NCI-H187 treated with DMSO at 0.1 percent for 48 hours (cell line): Measurements from ENCODE around the gene TSPAN32.
"Not testable (repeated sequence)": the region's sequence is repeated elsewhere in the genome, so short reads cannot be mapped to it uniquely, and the experiment has no call there.

Source experiments
- DNase-seq: peaks from one replicate; lab custom pipeline; 2025; lab: John Stamatoyannopoulos, UW

The TSPAN32 gene

GRCh38 chr11:2342981-2343380, 41.2 kb downstream of the TSPAN32 start:
- no peak for DNase-seq

DNA sequence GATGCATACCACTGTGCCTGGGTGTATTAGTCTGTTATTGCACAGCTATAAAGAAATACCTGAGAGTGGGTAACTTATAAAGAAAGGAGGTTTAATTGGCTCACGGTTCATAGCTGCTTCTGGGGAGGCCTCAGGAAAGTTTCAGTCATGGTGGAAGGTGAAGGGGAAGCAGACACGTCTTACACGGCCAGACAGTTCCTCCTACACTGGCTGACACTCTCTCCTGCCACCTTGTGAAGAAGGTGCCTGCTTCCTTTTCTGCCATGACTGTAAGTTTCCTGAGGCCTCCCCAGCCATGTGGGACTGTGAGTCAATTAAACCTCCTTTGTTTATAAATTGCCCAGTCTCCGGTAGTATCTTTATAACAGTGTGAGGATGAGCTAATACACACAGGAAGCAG, 41.7 kb downstream of the TSPAN32 start:
- no peak for DNase-seq

GRCh38 chr11:2345050-2345449, 43.2 kb downstream of the TSPAN32 start:
- no peak for DNase-seq

- no peak for DNase-seq
Observed at GRCh38 chr11:2346014-2346413, 44.2 kb downstream of the TSPAN32 start.

DNA sequence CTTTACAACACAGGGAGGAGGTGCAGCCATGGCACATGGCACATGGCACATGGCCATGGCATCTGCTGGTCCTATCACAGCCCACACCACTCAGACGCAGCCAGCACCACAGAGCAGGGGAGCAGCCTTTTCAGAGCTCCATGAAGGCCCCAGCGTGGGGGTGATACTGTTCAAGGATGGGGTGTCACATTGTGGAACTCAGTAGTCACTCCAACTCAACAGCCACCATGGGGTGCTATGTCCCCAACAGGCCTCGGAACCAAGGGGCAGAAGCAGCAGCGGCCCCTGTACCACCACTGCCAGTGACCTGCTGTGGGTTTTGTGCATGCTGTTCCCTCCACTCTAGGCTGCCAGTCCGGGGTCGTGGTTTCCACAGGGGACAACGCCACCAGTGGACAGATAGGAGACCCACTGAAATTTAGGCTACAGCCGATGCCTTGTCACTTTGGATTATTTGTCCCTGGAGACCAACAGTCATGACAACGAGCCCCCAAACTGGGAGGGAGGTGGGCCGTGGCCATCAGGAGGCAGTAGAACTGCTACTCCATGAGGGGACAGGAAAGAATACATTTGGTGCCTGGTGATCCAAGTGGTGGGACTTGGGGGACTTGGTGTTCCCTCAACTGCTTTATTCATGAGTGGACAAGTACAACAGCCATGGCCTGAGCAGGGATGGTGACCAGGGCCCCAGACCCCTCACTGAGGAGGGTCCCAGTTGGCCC, 44.9 kb downstream of the TSPAN32 start:
- DNase-seq, result no peak

GRCh38 chr11:2347308-2347830, 45.6 kb downstream of the TSPAN32 start:
- DNase-seq, result no peak

DNA sequence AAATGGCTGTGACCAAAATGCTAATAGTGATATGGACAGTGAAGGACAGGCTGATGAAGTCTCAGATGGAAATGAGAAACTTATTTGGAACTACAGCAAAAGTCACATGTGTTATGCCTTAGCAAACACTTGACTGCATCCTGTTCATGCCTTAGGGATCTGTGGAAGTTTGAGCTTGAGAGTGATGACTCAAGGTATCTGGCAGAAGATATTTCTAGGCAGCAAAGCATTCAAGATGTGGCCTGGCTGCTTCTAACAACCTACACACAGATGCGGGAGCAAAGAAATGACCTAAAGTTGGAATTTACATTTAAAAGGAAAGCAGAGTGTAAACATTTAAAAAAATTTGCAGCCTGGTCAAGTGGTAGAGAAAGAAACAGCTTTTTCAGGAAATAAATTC, 47.2 kb downstream of the TSPAN32 start:
- no peak for DNase-seq

GRCh38 chr11:2351701-2352100, 49.9 kb downstream of the TSPAN32 start:
- DNase-seq, result no peak

GRCh38 chr11:2352420-2352819, 50.6 kb downstream of the TSPAN32 start:
- no peak for DNase-seq

- DNase-seq, result no peak
Observed at GRCh38 chr11:2355000-2355644, 53.3 kb downstream of the TSPAN32 start.

DNA sequence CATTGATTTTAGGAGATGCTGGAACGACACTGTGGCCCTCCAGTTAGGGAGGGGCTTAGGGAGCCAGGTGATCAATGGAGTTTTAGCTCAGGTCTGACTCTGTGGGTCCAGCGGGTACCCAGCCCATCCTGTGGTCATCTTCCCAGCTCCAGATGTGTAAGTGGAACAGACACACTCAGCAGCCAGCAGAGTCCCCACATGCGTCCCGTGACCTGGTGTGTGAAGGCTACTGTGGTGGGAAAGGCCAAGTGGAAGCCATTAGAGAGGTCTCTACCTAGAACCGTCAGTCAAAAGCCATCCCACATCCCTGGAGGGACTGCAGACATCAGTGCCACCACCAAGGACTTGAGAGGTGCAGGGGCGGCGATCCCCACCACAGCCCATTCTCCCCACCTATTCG, 55.4 kb downstream of the TSPAN32 start:
- no peak for DNase-seq

DNA sequence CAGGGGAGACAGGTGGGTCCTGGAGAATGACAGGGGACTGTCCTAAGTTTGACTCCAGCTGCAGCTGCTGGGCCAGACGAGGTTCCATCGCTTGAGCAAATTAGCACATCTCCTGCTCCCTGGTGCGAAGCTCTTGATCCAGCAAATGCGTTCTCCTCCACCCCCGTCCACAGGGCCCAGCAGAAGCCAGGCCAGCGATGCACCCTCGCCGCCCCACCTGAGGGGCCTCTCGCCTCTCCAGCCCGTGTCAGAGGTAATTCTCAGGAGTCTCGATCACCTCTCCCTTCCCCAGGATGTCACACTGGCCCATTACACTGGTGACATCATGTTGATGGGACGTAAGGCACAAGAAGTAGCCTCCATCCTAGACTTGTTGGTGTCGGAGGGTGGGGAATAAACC, 55.8 kb downstream of the TSPAN32 start:
- DNase-seq, result not testable (repeated sequence)

DNA sequence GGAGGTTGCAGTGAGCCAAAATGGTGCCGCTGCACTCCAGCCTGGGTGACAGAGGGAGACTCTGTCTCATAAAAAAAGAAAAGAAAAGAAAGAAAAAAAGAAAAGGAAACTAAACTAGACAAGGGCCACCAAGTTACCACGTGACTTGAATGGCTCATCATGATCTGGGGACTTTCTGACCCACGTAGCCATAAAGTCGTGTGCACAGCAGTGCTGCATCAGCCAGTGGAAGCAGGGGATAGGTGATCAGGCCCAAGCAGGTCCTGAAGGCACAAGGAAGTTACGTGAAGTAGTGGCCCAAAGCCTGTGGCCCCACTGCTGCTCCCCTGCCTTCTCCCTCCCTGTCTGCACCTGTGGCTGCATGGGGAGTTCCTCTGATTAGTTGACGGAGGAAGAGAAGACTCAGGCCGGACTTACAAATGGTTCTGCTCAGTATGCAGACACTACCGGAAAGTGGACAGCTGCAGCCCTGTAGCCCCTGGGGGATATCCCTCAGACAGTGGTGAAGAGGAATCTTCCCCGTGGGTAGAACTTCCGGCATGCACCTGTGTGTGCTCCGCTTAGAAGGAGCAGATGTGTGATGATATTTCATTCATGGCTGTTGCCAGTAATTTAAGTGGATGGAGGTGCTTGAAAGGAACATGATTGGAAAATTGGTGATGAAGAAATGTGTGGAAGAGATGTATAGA, 57.1 kb downstream of the TSPAN32 start:
- no peak for DNase-seq

GRCh38 chr11:2359557-2359956, 57.7 kb downstream of the TSPAN32 start:
- no peak for DNase-seq

- DNase-seq, result no peak
Observed at GRCh38 chr11:2360081-2360642, 58.3 kb downstream of the TSPAN32 start.

DNA sequence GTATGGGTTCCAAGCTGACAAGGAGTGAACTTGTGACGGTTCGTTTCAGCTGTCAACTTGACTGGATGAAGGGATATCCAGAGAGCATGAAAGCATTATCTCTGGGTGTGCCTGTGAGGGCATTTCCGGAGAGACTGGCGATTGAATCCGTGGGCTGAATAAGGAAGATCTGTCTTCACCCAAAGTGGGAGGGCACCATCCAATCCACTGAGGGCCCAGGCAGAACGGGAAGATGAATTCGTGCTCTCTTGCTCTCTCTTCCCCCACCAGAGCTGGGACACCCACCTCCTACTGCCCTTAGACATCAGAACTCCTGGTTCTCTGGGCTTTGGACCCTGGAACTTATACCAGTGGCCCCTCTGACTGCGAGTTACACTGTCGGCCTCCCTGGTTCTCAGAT, 59.8 kb downstream of the TSPAN32 start:
- DNase-seq, result no peak

GRCh38 chr11:2362414-2362813, 60.6 kb downstream of the TSPAN32 start:
- no peak for DNase-seq

- no peak for DNase-seq
Observed at GRCh38 chr11:2363130-2363529, 61.3 kb downstream of the TSPAN32 start.

- DNase-seq, result no peak
Observed at GRCh38 chr11:2363577-2364370, 62.0 kb downstream of the TSPAN32 start.

DNA sequence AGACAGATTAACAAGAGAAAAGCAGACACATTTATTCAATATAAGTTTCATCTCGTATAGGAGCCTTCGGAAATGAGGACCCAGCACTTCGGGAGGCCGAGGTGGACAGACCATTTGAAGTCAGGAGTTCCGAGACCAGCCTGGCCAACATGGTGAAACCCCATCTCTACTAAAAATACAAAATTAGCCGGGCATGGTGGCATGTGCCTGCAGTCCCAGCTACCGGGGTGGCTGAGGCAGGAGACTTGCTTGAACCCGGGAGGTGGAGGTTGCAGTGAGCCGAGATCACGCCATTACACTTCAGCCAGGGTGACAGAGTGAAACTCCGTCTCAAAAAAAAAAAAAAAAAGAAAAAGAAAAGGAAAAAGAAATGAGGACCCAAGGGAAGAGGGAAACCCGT, 62.6 kb downstream of the TSPAN32 start:
- not testable (repeated sequence) for DNase-seq

DNA sequence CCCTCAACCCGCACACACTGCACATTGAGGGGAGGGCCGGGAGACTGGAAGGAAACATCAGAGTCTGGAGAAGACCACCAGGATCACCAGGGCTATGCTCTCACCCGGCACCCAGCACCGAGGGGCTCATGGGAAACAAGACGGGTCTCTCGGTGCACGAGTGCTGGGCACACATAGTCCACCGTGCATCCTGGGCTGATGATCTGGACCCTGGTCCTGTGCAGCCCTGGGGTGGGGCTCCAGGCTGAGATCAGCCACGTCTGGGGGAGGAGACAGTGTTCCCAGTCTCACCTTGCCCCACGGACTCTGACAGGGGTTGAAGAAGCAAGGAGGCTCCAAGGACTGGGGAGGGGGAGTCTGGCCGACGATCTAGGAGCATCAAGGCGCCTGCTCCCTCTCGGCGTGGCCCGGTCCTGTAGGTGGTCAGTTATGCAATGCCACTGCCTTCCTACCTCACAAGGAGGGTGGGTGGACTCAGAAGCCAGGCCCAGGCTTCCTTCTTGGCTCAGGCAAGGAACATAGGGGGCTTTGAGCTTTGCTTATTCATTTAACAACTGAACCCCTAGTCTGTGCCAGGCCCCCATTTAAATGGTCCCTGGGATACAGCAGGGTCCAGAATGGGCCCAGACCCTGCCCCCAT, 63.9 kb downstream of the TSPAN32 start:
- no peak for DNase-seq
